ENCODE measurements around the gene GRK7. TPM values are rescaled to one million over a fixed set of nuclear protein-coding genes. Genes with fewer than 3 reads are reported as not detected.

The GRK7 gene
- total RNA-seq, 1 donor from 2014 or later: not detected

- Mint-ChIP-seq H3K4me1 (ENCODE audit: unreplicated experiment) (no peaks in the 10 kb centered on the region), H3K27me3 (ENCODE audit: unreplicated experiment) (peaks cover under 1% of the 10 kb centered on the region)
Measured at GRCh38 chr3:141777957-141778813, 15.0 kb downstream of the GRK7 start.

GRCh38 chr3:141779667-141780066 lies 16.5 kb downstream of the GRK7 start:
- Mint-ChIP-seq H3K27ac (ENCODE audit: unreplicated experiment) (no peak overlapping the region), H3K9me3 (ENCODE audit: unreplicated experiment) (peaks cover 3% of the 10 kb centered on the region), H3K4me3 (ENCODE audit: unreplicated experiment) (no peak overlapping the region), H3K27me3 (ENCODE audit: unreplicated experiment) (peaks cover 4% of the 10 kb centered on the region), H3K4me1 (ENCODE audit: unreplicated experiment) (no peaks in the 10 kb centered on the region), H3K36me3 (ENCODE audit: unreplicated experiment) (no peaks in the 10 kb centered on the region)
- no peak for TF ChIP-seq CTCF (IDR thresholded peaks at IDR 0.05)
- DNase-seq (ENCODE audit: extremely low spot score, unreplicated experiment): no peak

More at GRCh38 chr3:141777957-141778813, 15.0 kb downstream of the GRK7 start:
- Mint-ChIP-seq H3K9me3 (ENCODE audit: unreplicated experiment) (peaks cover 3% of the 10 kb centered on the region), H3K4me3 (ENCODE audit: unreplicated experiment) (no peak overlapping the region), H3K36me3 (ENCODE audit: unreplicated experiment) (no peaks in the 10 kb centered on the region), H3K27ac (ENCODE audit: unreplicated experiment) (no peak overlapping the region)
- TF ChIP-seq CTCF (IDR thresholded peaks at IDR 0.05): no peak
- no peak for DNase-seq (ENCODE audit: extremely low spot score, unreplicated experiment)

GRCh38 chr3:141782386-141782932 lies 19.3 kb downstream of the GRK7 start:
- Mint-ChIP-seq H3K27me3 (ENCODE audit: unreplicated experiment) (peaks cover 4% of the 10 kb centered on the region), H3K4me3 (ENCODE audit: unreplicated experiment) (no peak overlapping the region), H3K9me3 (ENCODE audit: unreplicated experiment) (peaks cover 3% of the 10 kb centered on the region), H3K36me3 (ENCODE audit: unreplicated experiment) (no peaks in the 10 kb centered on the region), H3K27ac (ENCODE audit: unreplicated experiment) (no peak overlapping the region), H3K4me1 (ENCODE audit: unreplicated experiment) (no peaks in the 10 kb centered on the region)
- TF ChIP-seq CTCF (IDR thresholded peaks at IDR 0.05): no peak
- no peak for DNase-seq (ENCODE audit: extremely low spot score, unreplicated experiment)

- DNase-seq (ENCODE audit: extremely low spot score, unreplicated experiment): no peak
- peaks cover 3% of the 10 kb centered on the region for H3K9me3 Mint-ChIP-seq (ENCODE audit: unreplicated experiment)
- peaks cover 4% of the 10 kb centered on the region for H3K27me3 Mint-ChIP-seq (ENCODE audit: unreplicated experiment)
- TF ChIP-seq CTCF (IDR thresholded peaks at IDR 0.05): no peak
- H3K36me3 Mint-ChIP-seq (ENCODE audit: unreplicated experiment): no peaks in the 10 kb centered on the region
- no peaks in the 10 kb centered on the region for H3K4me1 Mint-ChIP-seq (ENCODE audit: unreplicated experiment)
- H3K4me3 Mint-ChIP-seq (ENCODE audit: unreplicated experiment): no peak overlapping the region
- no peak overlapping the region for H3K27ac Mint-ChIP-seq (ENCODE audit: unreplicated experiment)
Measured at GRCh38 chr3:141783632-141784031, 20.4 kb downstream of the GRK7 start.

GRCh38 chr3:141784096-141784495 lies 20.9 kb downstream of the GRK7 start:
- no peak for DNase-seq (ENCODE audit: extremely low spot score, unreplicated experiment)
- H3K4me3 Mint-ChIP-seq (ENCODE audit: unreplicated experiment): no peak overlapping the region
- TF ChIP-seq CTCF (IDR thresholded peaks at IDR 0.05): no peak
- no peaks in the 10 kb centered on the region for H3K4me1 Mint-ChIP-seq (ENCODE audit: unreplicated experiment)
- no peak overlapping the region for H3K27ac Mint-ChIP-seq (ENCODE audit: unreplicated experiment)
- peaks cover 3% of the 10 kb centered on the region for H3K9me3 Mint-ChIP-seq (ENCODE audit: unreplicated experiment)
- peaks cover 4% of the 10 kb centered on the region for H3K27me3 Mint-ChIP-seq (ENCODE audit: unreplicated experiment)
- H3K36me3 Mint-ChIP-seq (ENCODE audit: unreplicated experiment): no peaks in the 10 kb centered on the region
